NCI-H128 (cell line): ENCODE measurements around the gene HYAL3.
"Not testable (repeated sequence)": the region's sequence is repeated elsewhere in the genome, so short reads cannot be mapped to it uniquely, and the experiment has no call there.

Source experiments
- DNase-seq: peaks from one replicate; lab custom pipeline; 2025; ENCODE audit not compliant: unreplicated experiment; lab: John Stamatoyannopoulos, UW

HYAL3 gene

DNA sequence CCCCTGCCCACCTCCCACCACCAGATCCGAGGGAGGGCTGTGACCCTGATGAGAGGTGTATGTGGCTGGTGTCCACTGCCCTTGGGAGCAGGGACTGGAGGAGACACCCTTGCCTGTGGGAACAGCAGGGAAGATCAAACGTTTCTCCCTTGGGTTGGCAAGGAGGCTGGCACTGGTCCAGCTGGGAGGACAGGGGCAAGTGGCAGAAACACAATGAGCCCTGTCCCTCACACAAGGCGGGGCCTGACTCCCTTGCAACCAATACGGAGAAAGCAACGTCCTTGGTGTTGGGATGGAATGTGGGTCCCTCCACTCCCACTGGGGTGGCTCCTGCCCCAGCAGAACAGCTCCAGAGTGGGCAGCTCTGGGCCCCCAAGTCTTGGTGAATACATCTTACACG, 18.1 kb upstream of the HYAL3 start:
- no peak for DNase-seq

DNA sequence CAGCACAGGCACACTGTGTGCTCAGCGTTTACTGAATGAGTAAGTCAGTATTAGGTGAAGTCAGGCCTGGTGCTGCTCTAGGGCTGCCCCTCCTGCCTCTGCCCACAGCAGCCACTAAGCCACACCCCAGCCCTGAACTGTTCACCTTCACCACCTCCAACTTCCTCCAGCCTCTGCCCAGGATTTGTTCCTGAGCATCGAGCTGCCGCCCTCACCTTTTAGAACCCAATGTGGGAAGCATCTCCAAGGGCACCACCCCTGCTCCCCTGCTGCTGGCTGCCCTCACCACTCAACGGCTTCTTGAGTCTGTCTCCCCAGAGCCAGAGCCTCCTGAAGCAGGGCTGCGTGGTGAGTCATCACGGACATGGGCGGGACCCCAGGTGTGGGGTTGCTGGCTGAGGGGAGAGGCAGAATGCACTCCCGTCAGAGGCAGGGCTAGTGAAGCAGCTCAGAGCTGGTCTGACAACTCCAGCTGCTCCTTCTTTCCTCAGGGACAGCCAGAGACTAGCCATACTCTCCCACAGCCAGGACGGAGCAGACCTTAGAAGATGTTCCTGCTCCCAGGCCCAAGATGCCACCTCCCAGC, 17.5 kb upstream of the HYAL3 start:
- no peak for DNase-seq

DNA sequence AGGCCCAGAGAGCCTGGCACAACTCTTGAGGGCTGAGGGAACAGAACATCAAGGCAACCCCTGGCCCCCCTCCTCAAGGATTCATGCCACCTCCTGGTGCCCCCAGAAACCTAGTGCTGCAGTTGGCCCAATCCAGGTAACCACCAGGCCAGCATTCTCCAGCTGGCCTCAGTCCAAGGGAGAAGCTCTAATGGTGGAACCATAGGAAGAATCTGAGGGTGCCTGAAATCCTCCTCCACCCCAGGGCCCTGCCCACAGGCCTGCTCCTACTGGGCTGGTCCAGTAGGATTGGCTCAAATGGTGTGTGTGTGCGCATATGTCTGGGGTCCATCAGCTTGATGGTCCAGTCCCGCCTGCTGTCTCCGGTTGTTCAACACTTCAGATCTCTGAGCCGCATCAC, 15.6 kb upstream of the HYAL3 start:
- DNase-seq: no peak

DNA sequence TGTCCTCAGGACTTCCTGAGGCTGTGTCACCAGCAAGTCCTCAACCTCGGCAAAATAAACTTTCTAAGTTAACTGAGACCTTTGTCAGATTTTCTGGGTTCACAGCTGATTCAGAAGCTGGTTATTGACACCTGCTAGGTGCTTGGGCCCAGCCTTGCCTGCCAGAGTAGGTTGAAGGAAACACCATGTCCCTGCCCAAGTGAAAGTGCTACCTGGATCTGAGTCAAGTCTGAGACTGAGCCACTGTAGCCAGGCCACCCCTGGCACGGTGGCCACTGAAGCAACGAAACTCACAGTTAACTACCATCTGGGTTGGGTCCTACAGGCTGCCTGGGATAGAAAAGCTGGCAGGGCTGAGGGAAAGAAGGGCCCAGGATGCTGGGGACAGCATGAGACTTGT, 15.1 kb upstream of the HYAL3 start:
- DNase-seq: no peak

DNA sequence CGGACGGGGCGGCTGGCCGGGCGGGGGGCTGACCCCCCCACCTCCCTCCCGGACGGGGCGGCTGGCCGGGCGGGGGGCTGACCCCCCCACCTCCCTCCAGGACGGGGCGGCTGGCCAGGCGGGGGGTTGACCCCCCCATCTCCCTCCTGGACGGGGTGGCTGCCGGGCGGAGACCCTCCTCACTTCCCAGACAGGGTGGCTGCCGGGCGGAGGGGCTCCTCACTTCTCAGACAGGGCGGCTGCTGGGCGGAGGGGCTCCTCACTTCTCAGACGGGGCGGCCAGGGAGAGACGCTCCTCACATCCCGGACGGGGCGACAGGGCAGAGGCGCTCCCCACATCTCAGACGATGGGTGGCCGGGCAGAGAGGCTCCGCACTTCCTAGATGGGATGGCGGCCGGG, 12.8 kb upstream of the HYAL3 start:
- DNase-seq: not testable (repeated sequence)

DNA sequence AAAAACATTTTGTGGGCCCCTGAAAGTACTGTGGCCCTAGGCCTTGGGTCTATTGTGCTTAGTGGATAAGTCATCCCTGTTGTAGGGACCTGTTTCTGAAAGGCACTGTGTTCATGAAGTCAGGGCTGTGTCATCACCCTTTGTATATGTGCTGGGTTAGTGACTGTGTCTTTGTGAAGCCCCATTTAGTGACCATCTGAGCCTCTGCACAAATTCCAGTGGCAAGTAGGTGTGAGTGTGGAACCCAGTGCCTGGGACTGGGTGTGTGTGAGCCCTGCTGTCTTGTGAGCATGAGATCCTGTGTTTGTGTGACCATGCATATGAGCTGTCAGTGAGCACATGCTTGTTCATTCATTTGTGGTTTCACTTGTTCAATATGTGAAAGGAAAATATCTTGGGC, 5.4 kb upstream of the HYAL3 start:
- no peak for DNase-seq

DNA sequence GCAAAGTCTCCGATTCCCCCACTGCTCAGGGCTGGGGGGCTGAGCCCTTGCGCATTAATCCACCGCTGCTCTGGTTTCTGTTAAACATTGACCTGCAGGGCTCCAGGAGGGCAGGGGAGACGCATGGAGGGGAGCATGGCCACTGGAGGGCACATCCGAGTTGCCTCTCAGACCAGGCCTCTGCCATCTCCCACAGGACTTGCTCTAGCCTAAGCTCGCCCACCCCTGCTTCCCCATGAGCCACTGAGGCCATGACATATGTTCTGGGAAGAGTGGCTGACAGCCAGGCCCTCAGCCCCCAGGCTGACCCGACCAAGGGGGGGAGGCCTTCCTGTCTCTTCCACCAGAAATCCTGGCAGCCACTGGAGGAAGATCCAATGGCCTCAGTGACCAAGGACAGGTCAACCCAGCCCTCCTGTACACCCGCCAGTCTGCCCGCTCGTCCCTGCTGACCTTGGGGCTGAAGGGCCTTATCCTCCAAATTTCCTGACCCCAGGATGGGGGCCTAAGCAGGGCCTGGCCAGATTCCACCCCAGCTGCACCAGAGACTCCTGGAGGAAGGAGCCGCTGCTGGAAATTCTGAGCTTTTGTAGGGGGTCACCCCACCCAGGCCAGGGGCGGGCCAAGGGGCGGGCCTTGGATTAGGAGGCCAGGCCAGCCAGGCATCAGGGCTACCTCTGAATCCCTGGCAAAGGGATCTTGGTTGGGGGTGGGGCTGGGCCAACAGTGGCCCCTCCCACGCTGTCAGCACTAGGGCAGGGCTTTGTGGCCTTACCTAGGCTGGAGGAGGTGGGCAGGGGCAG, 4.0 kb upstream of the HYAL3 start, which contains the start of gene HYAL1:
Gene HYAL1 (minus strand): TSS at position 562 of the 803 bp plus-strand sequence. CDS start 618 bp downstream, outside the sequence.
- DNase-seq: no peak

DNA sequence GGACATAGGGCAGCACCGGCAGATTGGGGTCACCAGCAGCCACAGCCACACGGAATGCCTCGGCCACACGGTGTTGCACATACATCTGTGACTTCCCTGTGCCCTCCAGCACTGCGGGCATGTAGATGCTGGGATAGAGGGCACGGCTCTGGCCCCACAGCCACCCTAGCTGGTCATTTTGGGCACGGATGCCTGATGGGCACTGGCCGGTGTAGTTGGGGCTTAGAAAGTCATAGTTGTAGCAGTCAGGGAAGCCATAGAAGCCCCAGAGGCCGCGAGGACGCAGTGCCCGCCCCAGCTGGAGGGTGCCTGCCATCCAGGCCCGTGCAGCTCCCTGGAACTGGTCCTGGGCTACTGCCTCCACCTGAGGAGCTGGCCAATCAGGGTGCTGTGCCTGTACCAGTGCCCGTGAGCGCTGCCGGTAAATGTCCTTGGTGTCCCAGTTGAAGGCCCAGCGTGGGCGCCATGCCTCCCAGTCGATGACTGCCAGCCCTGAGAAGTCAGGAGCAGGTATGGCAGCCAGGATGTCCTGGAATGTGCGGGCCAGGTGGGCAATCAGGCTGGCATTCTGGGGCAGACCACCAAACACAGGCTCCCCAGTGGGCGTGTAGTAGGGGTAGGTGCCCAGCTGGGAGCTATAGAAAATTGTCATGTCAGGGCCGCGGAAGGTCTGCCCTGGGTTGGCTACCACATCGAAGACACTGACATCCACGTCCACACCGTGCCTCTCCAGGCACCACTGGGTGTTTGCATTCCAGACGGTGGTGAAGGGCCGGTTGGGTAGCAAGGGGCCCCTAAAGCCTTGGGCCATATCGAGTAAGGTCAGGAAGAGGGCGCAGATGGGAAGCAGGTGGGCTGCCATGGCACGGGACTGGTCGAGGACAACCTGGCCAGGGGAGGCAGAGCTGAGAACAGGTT, 3.1 kb upstream of the HYAL3 start:
- DNase-seq: no peak

DNA sequence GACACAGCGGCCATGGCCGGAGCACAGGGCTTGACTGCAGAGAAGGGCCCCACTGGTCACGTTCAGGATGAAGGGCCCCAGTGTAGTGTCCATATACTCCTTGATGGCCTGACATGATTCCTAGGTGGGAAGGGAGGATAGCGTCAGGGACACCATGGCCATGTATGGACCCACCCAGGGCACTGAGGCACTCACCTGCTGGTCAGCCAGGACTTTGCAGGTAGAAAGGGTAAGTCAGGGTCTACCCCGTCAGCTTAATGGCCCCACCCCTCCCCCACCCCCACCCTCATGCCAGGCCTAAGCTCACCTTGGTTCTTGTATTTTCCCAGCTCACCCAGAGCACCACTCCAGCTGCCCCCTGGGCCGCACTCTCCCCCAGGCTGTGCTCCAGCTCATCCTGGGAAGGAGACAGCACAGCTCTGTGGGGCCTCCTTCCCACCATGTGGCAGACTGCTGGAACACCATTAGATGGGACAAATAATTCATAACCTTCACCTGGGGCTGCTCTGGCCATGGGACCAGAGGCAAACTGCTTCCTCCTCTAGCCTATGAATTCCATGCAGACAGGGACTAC, 1.6 kb upstream of the HYAL3 start:
- DNase-seq: no peak

DNA sequence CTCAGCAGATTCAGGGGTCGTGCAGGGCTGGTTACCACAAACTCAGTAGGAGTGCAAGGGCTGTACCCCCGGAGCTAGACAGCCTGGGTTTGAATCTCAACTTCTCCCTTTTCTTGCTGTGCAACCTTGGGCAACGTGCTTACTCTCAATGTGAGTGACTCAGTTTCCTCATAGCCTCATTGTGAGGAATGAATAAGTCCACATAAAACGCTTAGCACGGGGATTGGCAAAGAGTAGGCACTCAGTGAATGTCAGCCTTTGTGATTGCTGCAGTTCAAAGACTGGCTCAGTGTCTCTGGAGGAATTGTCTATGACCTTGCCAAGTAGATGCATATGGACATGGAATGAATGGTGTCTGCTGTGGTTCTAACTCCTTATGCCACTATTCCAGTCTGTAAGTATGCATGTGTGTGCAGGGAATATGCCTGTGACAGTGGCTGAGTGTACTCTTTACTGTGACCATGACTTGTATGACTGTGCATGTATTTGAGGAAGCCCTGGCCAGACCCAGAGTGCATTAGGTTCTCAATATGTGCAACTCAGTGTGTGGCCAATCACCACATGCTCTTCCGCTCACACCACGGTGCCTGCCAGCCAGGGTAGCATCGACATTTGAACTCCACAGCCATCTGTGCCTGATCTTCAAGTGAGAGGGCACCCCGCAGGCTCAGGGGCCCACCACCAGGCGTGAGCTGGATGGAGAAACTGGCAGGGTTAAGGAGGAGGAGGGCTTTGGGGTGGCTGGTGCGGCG, 900 bp upstream of the HYAL3 start:
- no peak for DNase-seq

DNA sequence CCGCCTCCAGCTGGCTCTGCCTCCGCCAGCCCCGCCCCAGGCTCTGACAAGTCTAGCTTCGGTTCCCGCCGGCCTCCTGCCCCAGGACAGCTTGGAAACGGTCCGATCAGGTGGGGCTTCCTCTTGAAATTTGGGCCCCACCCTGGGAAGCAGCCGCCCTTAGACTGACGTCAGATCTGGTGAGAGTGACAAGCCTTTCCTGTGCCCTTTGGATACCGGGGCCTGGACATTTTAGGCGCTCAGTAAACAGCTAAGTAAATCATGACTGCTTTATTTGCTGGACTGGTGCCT, 378 bp upstream of the HYAL3 start:
- DNase-seq: no peak

DNA sequence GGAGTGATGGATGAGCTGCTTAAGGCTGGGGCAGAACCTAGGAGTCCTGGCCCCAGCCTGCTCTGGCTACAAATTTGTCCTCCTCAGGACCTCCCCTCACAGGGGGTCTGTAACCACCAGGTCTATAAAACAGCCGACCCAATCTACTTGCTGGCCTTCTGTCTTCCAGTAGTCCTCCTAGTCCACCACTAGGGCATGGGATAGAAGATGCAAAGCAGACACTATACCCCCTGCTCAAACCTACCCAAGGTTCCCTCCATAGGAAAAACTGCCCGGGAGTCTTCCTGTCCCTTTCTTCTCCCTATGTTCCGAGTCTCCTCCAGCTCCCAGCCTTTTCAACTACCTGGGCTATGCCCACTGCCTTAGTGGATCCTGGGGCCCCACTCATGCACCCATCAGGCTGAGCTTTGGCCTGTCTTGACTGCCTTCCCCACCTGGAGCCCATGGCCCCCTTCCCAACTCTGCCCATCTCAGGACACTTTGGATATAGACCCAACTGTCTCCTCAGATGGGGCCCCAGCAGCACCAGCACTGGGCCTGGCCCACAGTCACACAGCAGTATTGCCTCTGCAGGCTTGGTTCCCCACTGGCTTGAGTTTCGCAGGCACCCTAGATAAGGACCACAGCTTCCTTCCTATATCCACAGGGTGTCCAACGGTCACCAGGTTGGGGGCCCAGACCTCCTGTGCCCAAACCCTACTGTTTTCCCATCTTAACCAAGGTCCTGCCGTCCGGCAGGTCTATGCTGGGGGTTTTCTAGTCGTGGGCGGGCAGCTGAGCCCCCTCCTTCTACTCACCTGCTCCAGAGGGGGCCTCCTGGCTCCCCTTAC, 1.1 kb downstream of the HYAL3 start:
- DNase-seq: no peak

DNA sequence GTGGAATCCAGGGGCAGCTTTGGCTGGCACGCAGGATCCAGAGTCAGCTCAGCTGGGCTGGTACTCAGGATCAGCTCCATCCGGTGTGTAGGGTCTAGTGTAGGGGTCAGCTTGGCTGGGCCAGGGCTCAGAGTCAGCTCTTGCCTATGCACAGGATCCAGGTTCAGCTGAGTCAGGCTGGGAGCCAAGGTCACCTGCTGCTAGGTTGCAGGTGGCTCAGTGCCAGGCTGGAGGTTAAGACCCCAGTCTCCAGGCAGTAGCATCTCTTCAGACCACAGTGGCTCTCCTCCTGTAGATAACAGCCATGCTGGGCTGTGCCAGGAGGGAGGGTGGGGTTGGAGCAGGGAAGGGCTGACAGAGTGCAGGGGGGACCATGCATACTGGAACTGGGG, 1.8 kb downstream of the HYAL3 start:
- DNase-seq: no peak

DNA sequence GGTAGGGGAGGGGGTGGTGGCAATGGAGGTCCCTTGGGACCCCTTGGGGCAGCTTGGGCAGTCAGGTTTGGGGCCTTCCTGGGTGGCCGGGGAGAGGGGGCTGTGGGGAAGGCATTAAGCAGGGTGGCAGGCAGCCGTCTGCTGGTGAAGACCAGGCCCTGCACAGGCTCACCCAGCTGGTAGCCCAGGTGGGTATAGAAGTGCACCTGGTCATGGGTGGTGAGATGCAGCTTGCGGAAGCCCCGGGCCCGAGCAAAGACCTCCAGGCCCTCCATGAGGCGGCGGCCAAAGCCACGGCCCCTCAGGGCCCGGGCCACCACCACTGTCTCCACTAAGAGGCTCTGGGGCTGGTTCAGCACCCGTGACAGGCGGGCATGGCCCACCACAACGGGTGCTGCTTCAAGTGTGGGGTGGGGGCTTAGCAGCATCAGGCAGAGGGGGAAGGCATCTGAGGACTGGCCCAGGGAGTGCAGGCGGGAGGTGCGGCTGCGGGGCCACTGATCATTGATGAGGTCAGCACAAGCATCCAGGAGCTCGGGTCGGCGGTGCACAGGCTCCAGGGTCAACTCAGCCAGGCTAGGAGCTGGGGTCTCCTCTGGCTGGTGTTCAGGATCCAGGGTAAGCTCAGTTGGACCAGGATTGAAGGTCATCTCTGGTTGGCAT, 2.4 kb downstream of the HYAL3 start:
- no peak for DNase-seq

DNA sequence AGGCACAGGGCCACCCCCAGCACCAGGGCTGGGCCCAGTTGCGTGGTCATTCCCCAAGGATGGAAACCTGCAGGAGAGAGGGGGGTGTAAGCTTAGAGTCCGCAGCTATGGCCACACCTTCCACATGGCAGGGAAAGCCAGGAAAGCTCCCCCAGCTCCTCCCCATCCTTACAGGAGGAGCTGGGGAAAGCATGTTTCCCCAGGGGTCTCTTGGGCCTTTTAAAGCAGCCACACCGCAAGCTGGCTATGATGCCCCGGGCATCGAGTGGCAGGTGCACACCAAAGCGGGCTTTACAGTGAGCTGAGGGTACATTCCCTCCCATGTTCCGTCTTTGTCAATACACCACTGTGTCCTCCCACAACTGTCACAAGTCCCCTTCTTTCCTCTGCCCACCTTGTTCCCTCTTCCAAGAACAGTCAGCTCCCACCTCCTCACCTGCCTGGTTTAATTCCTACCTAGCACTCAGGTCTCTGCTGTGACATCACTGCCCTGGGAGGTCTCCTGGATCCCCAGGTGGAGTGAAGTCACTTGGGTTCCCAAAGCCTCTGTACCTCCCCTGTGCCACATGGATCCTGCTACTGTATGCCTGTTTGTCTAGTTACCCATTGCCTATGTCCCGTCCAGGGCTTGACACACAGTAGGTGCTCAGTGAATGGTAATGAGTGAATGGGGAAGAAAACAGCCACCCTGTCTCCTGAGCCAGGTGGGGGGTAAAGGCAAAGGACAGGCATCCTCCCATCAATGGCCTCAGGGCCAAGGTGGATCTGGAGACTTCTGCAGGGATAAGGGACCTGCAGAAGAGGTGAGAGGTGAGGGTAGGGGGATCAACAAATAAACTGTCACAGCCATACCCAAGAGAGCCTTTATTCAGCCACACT, 3.4 kb downstream of the HYAL3 start:
- no peak for DNase-seq

DNA sequence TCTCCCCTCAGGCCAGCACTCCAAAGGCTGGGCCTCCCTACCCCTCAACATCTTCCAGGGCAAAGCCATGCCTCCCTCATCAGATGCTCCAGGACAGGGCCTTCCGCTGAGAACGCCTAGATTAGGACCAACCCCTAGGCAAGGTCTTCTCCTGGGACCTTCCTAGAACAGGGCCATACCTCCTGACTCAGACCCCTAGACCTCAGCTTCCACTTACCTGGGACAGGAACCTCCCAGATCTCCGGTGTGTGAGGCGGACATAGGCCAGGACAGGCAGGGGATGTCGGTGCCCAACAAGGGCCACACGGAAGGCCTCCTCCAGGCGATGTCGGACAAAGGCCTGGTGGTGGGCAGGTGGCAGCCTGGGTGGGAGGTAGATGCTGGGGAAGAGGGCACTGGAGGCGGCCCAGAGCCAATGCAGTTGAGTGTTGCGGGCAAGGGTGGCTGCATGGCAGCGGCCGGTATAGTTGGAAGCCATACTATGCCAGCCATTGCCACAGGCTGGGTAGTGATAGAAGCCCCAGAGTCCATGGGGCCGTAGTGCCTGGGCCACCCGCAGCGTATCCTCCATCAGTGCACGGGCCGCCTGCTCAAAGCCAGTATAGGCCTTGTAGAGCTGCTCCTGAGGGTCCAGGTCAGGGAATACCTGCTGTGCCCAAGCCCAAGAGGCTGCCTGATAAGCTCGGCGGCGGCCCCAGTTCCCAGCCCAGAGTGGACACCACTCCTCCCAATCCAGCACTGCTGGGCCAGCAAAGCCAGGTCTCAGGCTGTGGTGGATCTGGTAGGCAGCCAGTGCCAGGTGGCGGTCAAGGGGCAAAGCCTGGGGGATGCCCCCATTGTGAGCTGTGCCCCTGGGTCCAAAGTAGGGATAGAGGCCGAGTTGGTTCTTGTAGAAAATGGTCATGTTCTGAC, 4.5 kb downstream of the HYAL3 start:
- DNase-seq: no peak

DNA sequence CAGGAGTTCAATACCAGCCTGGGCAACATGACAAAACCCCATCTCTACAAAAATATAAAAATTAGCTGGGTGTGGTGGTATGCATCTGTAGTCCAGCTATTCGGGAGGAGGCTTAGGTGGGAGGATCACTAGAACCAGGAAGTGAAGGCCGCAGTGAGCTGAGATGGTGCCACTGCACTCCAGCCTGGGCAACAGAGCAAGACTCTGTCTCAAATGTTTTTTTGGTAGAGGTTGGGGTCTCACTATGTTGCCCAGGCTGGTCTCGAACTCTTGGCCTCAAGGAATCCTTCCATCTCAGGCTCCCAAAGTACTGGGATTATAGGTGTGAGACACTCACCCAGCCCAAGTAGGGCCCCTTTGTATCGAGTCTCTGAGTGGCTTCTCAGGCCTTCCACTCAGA, 5.1 kb downstream of the HYAL3 start:
- DNase-seq: no peak
